GM18520 (cell line): ENCODE results near the gene DENND1A.

Experiments used
- ATAC-seq: cut with Tn5 transposase; IDR thresholded peaks from one replicate; pipeline ENCODE4 v1.9.1; 2021; ENCODE audit not compliant: unreplicated experiment

DENND1A gene

DNA sequence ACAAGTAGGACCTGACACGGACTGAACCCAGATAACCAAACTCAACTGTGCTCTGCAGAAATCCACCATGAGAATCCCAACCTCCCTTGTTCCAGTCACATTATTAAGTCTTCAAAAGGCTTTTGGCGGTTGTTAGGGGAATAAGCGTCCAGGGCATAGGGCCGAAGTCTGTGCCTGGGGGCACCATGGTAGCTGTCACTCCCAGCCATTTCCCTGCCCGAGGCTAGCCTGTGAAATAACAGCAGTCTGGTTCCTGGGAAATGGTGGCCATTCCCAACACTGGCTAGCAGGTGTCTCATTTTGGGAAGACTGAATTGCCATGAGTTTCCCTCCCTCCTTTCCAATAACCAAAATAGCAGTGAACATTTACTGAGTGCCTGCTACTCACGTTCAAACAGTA is 451.8 kb downstream of the DENND1A start:
- ATAC-seq = no peak

DNA sequence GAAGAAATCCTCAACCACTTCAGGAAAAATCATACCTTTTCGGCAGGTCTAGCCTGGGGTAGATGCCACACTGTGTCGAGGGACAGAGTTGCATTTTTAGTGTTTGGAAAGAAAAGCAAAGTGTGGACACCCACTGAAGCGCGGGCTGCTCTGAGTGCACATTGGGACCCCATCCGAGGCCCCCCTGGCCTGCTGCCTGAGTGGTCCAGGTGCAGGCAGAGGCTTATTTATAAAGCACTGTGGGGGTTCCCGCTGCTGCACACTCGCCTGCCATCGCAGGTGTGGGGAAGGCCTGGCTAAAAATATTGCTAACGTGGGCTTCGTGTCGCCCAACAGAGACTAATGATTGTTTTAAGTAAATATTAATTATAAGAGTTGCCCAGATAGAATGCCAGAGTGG is 454.5 kb downstream of the DENND1A start:
- no peak for ATAC-seq

DNA sequence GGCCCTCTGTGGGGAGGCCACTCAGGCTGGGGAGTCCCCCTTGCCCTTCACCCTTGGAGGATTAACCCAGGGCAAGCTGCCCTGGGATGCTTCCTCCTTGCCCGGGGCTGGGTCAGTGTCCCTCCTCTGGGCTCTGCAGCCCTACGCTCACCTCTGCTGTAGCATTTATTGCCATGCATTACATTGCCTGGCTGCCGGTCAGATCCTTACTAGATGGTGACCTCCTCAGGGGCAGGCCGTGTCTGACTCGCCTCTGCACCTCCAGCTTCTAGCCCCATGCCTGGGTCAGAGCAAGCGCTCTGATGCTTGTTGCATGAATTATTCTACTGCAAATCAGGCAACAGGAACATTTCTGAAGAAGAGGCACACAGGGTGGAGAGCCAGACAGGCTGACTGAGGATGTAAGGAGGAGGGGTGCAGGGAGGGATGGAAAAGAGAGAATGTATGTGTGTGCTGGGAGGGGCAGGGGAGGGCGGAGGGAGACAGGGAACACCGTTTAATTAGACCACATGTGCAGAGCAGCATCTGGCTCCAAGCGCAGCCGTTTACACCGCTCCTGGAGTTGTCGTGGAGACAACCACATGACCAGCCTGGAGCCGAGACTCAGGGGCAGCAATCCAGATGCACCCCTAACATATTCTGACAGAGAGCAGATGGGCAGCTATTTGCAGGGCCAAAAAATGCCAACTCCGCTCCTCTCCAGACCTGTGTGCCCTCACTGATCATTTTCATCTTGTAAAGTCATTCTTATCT is 456.9 kb downstream of the DENND1A start:
- no peak for ATAC-seq

DNA sequence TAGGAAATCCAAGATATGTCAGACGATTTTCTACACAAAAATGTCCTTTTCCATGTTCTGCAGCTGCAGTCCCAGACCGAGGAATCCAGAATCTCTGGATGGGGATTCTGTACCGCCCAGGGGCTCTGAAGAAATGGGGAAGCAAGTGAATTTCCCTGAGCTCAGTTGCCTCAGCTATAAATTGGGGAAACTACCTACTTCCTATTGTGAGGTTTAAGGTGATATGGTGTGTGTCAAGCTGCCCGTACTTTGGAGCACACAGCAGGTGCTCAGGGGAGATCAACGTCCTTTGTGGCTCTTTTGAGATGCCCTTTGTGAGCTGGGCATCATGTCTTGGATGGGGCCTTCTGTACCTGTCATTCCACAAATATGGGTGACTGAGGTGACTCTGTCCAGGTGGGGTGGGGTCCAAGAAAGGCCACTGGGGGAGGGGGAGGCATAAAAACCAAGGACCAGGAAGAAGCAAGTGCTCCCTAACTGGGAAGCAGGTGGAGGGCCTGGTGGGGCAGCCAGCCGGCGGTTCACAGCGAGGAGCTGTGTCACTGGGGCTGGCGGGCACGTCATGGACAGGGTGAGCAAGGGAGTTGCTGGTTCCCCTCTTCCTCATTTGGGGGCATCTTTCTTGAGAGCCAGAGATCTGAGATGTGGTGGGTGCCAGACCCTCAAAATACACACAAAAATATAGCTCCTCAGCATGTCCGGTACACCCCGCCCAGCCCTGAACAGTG is 457.9 kb downstream of the DENND1A start:
- no peak for ATAC-seq

DNA sequence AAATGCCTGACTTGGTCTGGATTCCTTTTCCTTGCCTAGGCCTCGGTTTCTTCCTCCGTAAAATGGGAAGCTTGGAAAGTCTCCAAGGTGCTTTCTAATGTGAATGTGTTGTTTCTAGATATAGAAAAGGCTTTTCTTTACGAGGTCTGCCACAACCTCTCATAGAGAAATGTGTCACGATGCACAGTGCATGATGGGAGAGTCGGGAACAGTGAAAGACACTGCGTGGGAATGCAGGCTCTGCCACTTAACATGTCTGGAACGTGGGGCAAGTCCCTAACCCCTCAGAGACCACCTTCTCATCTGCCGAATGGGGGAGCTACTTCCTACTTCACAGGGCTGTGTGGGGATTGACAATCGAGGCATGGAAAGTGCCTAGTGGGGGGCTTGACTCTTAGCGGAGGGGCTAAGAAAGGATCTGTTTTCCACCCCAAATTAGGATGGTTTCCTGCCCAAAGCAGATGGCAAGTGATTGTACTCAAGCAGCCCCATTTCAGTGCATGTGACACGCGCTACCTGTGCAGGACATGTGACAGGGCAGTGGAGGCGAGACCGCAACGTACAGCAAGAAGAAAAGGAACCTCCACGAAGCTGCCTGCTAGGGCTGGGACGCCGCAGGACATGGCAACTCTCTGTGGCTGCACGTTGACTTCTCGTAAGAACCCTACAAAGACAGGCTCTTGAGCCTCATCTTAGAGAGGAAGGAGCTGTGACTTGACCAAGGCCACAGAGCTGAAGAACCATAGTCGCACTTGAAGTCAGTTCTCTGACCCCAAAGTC is 458.7 kb downstream of the DENND1A start:
- no peak for ATAC-seq

DNA sequence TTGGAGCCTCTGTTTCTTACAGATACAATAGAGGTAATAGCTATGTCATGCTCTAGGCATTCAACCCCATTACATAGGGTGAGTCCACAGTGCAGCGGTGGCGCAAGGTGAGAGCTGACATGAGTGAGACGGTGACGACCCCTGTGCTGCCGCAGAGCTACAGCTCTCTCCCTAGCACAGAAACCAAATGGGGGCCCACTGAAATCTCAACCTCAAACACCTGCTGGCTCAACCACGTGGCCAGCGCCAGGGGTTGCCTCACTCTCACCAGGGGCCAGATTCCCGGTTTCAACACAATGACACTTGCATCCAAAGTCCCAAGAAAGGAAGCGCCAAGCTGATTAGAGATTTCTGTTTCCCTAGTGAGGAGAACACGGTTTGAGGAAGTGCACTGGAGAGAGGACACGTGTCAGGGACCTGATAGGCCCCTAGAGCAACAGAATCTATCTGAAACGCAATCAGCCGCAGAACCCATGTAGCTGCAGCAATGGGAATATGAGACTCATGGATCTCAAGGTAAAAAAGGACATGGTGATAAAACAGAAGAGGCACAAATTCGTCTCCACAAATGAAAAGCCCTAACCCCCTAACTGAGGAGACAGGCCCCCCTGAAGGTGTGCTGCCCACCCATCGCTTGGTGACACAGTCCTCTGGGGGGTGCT is 459.7 kb downstream of the DENND1A start:
- ATAC-seq = no peak

GRCh38 chr9:123469282-123469681 is 460.6 kb downstream of the DENND1A start:
- ATAC-seq = no peak

DNA sequence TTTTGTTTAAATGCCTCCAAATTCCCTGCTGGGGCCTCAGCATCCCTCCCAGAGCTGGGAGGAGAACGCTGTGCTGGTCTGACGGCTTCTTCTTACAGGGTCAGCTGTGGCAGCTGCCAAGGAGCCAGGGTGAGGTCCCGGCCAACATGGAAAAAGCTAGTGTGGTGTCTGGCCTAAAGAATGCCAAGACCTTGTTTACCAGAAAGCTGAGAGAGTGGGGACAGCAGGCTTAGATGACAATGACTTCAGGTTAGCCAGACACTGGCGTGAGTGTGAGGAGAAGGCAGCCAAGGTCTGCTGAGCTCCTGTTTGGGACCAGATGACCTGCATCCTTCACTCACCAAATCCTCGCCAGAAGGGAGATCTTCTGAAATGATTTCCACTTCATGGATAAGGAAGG is 461.4 kb downstream of the DENND1A start:
- ATAC-seq = no peak

DNA sequence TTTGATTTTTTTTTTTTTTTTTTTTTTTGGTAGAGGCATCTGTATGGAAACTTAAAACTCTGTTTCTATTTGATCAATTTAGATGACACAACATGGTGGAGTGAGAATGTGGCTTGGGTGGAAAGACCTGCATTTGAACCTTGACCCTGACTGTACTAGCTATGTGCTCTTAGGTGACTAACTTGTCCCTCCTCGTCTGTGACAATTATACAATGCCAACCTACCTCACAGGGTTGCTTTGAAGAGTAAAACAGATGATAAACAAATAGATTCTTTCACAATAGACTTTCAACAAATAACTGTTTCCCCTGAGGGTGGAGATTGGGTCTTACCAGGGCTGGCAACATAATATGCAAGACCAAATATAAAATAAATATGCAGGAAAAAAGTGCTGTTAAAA is 464.6 kb downstream of the DENND1A start:
- ATAC-seq = no peak

DNA sequence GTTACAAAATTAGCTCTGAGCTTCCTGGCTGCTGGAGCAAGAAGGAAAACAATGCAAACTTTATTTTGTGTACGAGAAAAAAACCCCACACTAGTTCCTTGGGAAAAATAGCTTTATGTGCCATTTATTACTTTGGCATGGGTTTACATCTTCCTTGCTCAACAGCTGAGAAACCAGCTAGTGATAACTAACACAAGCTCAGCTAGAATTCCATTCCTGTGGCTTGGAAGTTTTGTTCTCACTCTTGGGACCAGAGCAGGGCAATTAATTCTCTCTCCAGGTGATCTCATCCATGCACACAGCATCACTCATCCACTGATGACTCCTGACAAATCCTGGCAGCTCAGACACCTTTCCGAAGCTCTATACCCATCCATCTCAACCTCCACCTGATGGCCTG is 469.8 kb downstream of the DENND1A start:
- ATAC-seq = no peak

- no peak for ATAC-seq
Measured at GRCh38 chr9:123457583-123457982, 472.3 kb downstream of the DENND1A start.

GRCh38 chr9:123456011-123456410 is 473.9 kb downstream of the DENND1A start:
- no peak for ATAC-seq

DNA sequence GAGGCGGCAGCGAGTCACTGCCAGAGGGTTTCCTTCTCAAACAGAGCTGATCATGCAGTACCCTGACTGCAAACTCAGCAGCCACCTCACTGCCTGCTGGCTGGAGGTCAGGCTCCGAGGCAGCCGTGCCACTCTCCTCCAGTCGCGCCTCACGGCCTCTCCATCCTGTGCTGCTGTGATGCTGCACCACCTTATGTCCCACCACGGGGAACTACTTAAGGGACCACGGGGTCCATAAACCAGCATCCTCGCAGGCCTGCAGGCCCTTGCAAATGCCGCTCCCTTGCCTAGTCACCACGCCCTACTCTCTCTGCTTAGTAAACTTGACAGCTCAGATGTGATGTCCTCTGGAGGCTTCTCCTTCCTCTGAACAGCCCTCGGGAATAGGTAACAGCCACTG is 474.7 kb downstream of the DENND1A start:
- no peak for ATAC-seq

DNA sequence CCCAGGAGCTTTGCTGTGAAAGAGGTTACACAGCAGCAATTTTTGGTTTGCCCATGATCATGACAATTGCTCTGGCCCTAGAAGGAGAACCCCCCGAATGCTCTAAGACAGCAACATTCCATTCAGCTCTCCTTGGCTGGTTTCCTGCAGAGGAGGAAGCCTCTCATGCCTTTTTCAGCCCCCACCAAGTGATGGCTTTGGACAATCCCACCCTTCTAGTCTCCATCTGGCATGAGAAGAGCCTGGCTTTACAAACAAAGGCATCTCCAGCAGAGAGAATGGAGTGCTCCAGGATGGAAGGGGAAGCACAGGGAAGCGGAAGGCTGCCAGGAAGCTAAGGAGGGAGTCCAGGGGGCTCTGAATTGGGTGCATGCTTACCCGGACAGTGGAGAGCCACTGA is 475.6 kb downstream of the DENND1A start:
- no peak for ATAC-seq

GRCh38 chr9:123453831-123454321 is 476.1 kb downstream of the DENND1A start:
- ATAC-seq = no peak

DNA sequence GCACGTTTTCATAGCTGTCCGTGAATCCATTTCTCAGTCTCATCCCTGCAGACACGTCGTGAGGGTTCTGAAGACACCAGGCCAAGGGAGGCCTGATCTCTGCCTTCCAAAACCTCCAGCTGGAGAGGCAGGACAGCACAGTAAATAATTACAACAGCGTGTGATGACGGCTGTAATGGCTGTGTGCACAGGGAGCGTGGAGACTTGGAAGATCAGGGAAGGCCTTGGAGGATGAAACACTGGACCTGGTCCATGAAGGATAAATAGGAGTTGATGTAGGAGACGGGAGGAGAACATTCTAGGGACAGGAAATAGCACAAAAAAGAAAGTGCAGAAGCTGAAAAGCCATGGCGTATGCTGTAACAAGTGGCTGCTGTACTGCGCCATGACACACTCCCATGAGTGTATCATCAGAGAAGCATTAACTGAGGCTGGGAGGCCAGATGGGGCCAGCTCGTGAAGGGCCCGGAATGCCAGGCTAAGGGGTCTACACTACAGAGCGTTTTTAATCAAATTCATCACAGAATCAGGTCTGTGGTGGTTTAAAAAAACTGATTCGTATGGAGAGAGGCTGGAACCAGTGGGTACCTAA is 476.8 kb downstream of the DENND1A start:
- ATAC-seq = no peak

DNA sequence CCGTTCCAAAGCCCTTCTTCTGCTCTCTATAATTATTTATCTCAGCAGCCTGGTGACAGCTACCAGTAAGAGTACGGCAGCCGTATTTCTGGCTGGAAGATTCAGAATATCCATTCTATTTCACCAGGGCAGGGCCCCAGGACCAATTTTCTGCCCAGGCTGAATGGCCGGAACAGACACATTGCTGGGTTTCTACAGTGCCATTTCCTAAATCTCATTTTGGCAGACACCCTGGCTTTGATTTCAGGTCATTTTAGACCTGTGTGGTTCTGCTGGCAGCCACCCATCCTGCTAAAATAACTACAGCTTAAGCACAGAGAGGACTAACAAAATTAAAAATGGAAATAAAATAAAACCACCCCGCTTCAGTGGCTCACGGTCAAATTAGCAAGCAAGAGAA is 478.9 kb downstream of the DENND1A start:
- ATAC-seq = no peak

GRCh38 chr9:123450098-123450770 is 479.7 kb downstream of the DENND1A start:
- no peak for ATAC-seq

DNA sequence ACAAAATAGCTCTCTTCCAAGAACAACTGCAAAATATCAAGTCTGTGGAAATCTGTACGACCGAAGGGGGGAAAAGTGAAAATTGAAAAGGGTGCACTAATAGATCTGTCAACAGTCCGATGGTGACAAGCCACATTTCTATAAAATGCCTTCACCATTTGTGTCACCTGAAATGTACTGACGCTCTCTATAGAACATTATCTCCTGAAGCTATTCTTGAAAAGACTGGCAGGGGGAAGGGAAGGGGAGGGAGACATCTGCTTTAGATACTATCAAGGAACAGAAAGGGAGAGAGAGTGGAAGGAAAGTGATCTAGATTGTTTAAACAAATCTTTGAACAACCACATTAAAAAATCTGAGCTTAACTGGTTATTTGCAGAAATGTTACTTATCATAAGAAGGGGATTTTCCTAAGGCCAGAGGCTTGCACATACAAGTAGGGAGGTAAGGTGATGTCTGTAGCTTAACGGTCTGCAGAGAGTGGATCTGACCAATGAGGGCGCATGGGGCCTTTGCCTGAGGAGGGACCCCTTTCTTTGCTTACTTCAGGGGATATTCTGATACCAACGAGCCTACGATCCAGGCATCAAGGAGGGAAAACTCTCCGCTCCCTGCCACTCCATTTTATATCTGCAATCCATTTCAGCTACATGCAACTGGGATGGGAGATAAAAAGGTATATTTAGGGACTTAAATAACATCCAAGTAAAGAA is 481.8 kb downstream of the DENND1A start:
- ATAC-seq = no peak
